H1 (cell line): ENCODE data around the gene FARS2. TPM values are rescaled to one million over a fixed set of nuclear protein-coding genes. Genes with fewer than 3 reads are reported as not detected.

Experiments used
- ASH2L ChIP-seq: fragments of 200-600, 300-600 bp; sonication (generic); IDR thresholded peaks from one replicate; pipeline ENCODE4 v1.7.1; 2017; ENCODE audit warnings: low read length
- CHD2 ChIP-seq: IDR thresholded peaks from 2 replicates; pipeline ENCODE4 v1.6.1; 2012; ENCODE audit warnings: low read length, improper control_type of control experiment
- CHD7 ChIP-seq: fragments of 300-600 bp; sonication (generic); IDR thresholded peaks from 2 replicates; pipeline ENCODE4 v1.7.1; 2012; ENCODE audit warnings: low read length, moderate library complexity, mild to moderate bottlenecking, inconsistent platforms; ENCODE audit not compliant: insufficient replicate concordance
- CTBP2 ChIP-seq: IDR thresholded peaks from 2 replicates; pipeline ENCODE4 v1.7.0; 2011; ENCODE audit warnings: borderline replicate concordance, mild to moderate bottlenecking, moderate library complexity, mixed read lengths, low read length; ENCODE audit not compliant: insufficient read depth, insufficient read length
- GTF2F1 ChIP-seq: IDR thresholded peaks from 2 replicates; pipeline ENCODE4 v1.6.1; 2012; ENCODE audit warnings: low read depth, low read length, improper control_type of control experiment, borderline replicate concordance
- HDAC6 ChIP-seq: IDR thresholded peaks from one replicate; pipeline ENCODE4 v1.7.1; 2012; ENCODE audit warnings: low read depth, mild to moderate bottlenecking, inconsistent platforms, low read length, moderate library complexity
- JUN ChIP-seq: IDR thresholded peaks from 2 replicates; pipeline ENCODE4 v1.6.1; 2011; ENCODE audit warnings: low read depth, mild to moderate bottlenecking, improper control_type of control experiment, low read length
- POU5F1 ChIP-seq: IDR thresholded peaks from 2 replicates; pipeline ENCODE4 v1.6.1; 2011; ENCODE audit warnings: low read depth, mild to moderate bottlenecking, low read length, moderate library complexity
- RFX5 ChIP-seq: IDR thresholded peaks from 2 replicates; pipeline ENCODE4 v1.6.1; 2011; ENCODE audit warnings: low read depth, low read length, improper control_type of control experiment, borderline replicate concordance
- SAP30 ChIP-seq: fragments of 300-600 bp; sonication (generic); IDR thresholded peaks from 2 replicates; pipeline ENCODE4 v1.7.1; 2012; ENCODE audit warnings: low read length, moderate library complexity, mild to moderate bottlenecking, inconsistent platforms; ENCODE audit not compliant: insufficient read depth, insufficient replicate concordance
- SIN3A ChIP-seq, 2 experiments: IDR thresholded peaks in 1 of 2; conservative IDR thresholded peaks in 1 of 2; 2 replicates each; pipeline ENCODE4 v1.6.1; 2011 to 2012; ENCODE audit warnings: low read length in 2 of 2, improper control_type of control experiment in 1 of 2, low read depth in 1 of 2, mild to moderate bottlenecking in 1 of 2
- SP4 ChIP-seq: IDR thresholded peaks from 2 replicates; pipeline ENCODE4 v1.6.1; 2012; ENCODE audit warnings: low read length, inconsistent platforms
- polyA plus RNA-seq, 7 experiments: library from polyadenylated mRNA; depleted of rRNA in 3 of 7; stranded (reverse) in 5 of 7; unstranded in 2 of 7; fragments of >200 nt in 5 of 7; fragments of 200-250 nt in 2 of 7; gene quantifications; 1 replicate in 5 of 7; 2 replicates in 1 of 7; 4 replicates in 1 of 7; pipeline versions ENCODE4 v1.2.1 to v1.2.3, GENCODE V29; 2011 to 2013; ENCODE audit warnings: missing spikeins in 2 of 7, mixed read lengths in 2 of 7
- total RNA-seq: library from RNA; stranded (reverse); fragmentation: NEBNext Ultra II Directional; extraction: Animal tissue kit (Norgen Biotek cat#: 25700); gene quantifications from 2 replicates; pipeline ENCODE4 v1.2.1, GENCODE V29; 2021

FARS2 gene
- total and polyA plus RNA-seq, 2 of the 8 experiments (the other 6 are each of a cell fraction or from before 2014, with no cell fraction given), result 11.7 to 14.4 TPM

- TF ChIP-seq CHD7 (no peak), ASH2L (no peak), HDAC6 (no peak), CHD2 (no peak), SP4 (no peak), GTF2F1 (no peak), JUN (no peak), SAP30 (no peak), CTBP2 (no peak), RFX5 (no peak), POU5F1 (no peak), SIN3A (conservative IDR thresholded peaks at IDR 0.05 in 1 of 2, IDR thresholded peaks at IDR 0.05 in 1 of 2; ENCODE audit: low read depth in 1 of 2, low read length in 2 of 2) (no peak)
These were observed 556.6 kb downstream of the FARS2 start (continued) for GRCh38 chr6:5817869-5818268.
